Lower leg skin (tissue), 4 donors: ENCODE data around the gene CEP128. TPM values are rescaled to one million over a fixed set of nuclear protein-coding genes. Genes with fewer than 3 reads are reported as not detected.

Experiments used
- DNase-seq, 2 donors: peaks; one replicate each; pipeline ENCODE4 v3.0.0-alpha.2; 2019; ENCODE audit warnings: low spot score in 2 of 2
- H3K4me3 ChIP-seq: fragments of 200-600 bp; sonication (generic); 2 replicates; pipeline ENCODE4 v1.5.1; 2017; ENCODE audit warnings: mild to moderate bottlenecking, low read depth; ENCODE audit not compliant: poor library complexity, severe bottlenecking
- POLR2A ChIP-seq, 2 donors: fragments of 450-650 bp; IDR thresholded peaks; one replicate each; pipeline ENCODE4 v1.6.1; 2016 to 2017; ENCODE audit warnings: antibody characterized with exemption in 2 of 2, mild to moderate bottlenecking in 1 of 2, moderate library complexity in 1 of 2
- WGBS, 2 donors: methylation state at CpG; one replicate each; pipeline ENCODE4 v1.1.5; 2018; 5-methylcytosine and 5-hydroxymethylcytosine counted together
- intact Hi-C: fragments of 100-400 bp; cut with DNase I; formaldehyde crosslinking; loops from one replicate; pipeline ENCODE4 v1.15.0; 2023; ENCODE audit warnings: low total_unique reads
- total RNA-seq, 4 donors: library from RNA; depleted of rRNA; stranded (reverse); fragments of >200 nt; gene quantifications; one replicate each; pipeline ENCODE4 v1.1.0, GENCODE V29; 2016
- TF ChIP-seq, protein P1 (sequence below), 3 donors: fragments of 450-650 bp; IDR thresholded peaks; one replicate each; pipeline ENCODE4 v1.5.1; 2016; ENCODE audit warnings: antibody characterized with exemption in 3 of 3, mild to moderate bottlenecking in 3 of 3, moderate library complexity in 2 of 3

CEP128 gene
- total RNA-seq, 4 donors from 2014 or later: 5.9 to 10.5 (median 9.0) TPM

DNA sequence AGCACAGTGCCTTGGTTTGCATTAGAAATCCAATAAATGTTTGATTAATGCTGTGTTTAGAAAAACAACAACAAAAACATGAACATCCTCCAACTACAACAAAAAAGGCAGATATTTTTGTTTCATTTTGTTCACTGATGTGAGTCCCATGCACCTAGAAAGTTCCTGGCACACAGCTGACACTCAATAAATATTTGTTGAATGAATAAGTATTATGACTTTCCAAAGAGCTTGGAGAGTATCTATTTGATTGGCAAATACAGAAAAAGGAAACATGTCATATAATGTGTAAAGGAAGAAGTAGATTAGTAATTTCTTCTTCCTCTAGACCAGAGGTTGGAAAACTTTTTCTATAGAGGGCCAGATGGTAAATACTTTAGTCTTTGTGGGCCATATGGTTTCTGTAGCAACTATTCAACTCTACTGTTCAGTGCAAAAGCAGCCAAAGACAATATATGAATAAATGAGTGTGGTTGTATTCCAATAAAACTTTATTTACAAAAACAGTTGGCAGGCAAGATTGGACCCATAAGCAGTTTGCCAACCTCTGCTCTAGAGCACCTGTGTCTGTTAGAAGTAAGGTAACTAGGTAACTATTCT is 417.9 kb downstream of the CEP128 start:
- intact Hi-C loops: no loop called here
- no peak for TF ChIP-seq POLR2A (IDR thresholded peaks at IDR 0.05)
- TF ChIP-seq, protein P1, sequence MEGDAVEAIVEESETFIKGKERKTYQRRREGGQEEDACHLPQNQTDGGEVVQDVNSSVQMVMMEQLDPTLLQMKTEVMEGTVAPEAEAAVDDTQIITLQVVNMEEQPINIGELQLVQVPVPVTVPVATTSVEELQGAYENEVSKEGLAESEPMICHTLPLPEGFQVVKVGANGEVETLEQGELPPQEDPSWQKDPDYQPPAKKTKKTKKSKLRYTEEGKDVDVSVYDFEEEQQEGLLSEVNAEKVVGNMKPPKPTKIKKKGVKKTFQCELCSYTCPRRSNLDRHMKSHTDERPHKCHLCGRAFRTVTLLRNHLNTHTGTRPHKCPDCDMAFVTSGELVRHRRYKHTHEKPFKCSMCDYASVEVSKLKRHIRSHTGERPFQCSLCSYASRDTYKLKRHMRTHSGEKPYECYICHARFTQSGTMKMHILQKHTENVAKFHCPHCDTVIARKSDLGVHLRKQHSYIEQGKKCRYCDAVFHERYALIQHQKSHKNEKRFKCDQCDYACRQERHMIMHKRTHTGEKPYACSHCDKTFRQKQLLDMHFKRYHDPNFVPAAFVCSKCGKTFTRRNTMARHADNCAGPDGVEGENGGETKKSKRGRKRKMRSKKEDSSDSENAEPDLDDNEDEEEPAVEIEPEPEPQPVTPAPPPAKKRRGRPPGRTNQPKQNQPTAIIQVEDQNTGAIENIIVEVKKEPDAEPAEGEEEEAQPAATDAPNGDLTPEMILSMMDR (IDR thresholded peaks at IDR 0.05): no peak
- no peak for DNase-seq
- H3K4me3 ChIP-seq: no peak overlapping the region

DNA sequence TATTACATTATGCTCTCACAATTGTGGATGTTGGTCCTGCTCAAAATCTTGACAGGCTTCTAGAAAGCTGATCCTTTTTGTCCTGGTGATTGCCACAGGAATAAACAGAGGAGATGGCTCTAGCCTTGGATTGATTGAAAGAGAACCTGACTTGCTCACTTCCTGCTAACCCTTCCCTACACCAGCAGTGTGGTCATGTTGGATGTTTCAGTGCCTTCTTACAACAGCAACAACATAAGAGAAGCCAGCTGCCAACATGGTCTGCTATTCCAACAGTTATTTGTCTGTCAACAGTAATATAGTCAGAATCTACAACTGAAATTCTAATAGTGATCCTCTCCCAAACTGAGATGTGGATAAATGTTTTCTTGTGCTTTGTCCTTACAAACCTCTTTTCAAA is 418.6 kb downstream of the CEP128 start:
- H3K4me3 ChIP-seq: no peak overlapping the region
- DNase-seq: no peak
- TF ChIP-seq POLR2A (IDR thresholded peaks at IDR 0.05): no peak
- TF ChIP-seq, protein P1 (IDR thresholded peaks at IDR 0.05): no peak
- intact Hi-C loops: no loop called here

DNA sequence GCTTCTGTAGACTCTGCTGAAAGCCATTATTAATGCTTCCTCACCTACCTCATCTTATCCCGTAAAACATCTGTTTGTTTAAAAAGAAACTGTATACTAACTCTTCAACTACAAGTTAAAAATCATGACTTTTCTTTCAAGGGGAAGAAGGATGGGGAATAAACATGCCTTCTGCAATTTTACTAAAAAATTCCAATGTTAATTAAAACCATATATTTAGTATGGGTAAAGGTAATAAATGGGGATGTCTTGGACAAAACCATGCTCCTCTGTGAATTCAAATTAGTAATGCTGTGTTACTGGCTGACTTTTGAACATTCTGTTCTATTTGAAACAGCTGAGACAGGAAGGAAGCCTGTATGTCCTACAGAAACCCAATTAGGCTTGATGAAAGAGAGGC is 419.1 kb downstream of the CEP128 start:
- 83 to 84% methylated on average over 1 of the region's 1 CpG for WGBS, 2 donors
- no peak for TF ChIP-seq POLR2A (IDR thresholded peaks at IDR 0.05)
- TF ChIP-seq, protein P1 (IDR thresholded peaks at IDR 0.05): no peak
- intact Hi-C loops: no loop called here
- no peak for DNase-seq
- H3K4me3 ChIP-seq: no peak overlapping the region

DNA sequence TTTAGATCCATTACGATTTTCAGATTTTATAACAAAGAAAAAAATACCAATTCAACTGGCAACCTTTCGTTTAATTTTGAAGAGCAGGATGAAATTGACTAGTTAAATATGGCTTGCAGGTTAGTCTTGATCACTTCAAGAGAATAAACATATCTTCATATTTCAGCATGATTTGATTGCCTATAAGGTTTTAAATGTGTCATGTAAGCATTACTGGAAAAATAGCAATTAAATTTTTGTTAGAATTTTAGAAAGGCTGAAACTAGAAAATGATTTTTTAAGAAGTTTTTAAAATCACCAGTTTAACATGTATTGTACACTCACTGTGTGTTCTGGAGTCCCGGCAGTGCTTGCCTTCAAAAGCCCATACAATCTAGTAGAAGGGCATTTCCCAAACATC is 420.1 kb downstream of the CEP128 start:
- whole genome bisulfite sequencing, 2 donors: 94 to 100% methylated on average over 3 of the region's 3 CpGs
- no peak for DNase-seq
- no peak overlapping the region for H3K4me3 ChIP-seq
- TF ChIP-seq POLR2A (IDR thresholded peaks at IDR 0.05): no peak
- TF ChIP-seq, protein P1 (IDR thresholded peaks at IDR 0.05): no peak
- intact Hi-C loops: no loop called here

DNA sequence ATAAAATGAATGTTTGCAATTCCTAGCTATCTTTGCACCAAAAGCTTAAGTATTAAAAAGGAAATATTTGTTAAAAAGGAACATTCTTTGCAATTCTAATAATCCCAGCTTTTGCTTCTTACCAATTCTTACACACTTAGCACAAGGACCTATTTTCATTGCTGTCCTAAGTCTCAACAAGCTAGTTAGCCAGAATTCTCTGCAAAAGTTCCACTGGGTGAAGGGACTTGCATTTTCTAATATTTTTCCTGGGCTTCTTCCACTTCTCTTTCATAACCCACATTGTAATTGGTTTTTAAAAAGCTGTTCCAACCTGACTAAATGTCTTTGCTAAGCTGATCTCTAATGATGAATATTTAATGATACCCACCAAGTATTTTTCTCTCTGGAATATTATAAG is 422.5 kb downstream of the CEP128 start:
- DNase-seq: no peak
- TF ChIP-seq, protein P1 (IDR thresholded peaks at IDR 0.05): no peak
- no peak for TF ChIP-seq POLR2A (IDR thresholded peaks at IDR 0.05)
- H3K4me3 ChIP-seq: no peak overlapping the region
- intact Hi-C loops: no loop called here

DNA sequence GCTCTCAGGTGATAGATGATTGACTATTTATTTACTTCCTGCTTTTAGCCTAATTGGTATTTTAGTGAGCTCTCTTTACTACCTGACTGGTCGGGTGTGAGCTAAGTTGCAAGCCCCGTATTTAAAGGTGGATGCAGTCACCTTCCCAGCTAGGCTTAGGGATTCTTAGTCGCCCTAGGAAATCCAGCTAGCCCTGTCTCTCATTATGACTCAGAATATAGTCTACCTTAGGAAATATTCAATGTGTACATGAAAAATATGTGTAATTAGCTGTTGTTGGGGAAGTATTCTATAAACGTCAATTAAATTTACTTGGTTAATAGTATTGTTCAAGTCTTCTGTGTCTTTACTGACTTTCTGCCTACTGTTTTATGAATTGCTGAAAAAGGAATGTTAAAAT is 423.4 kb downstream of the CEP128 start:
- intact Hi-C loops: no loop called here
- 88 to 95% methylated on average over 4 of the region's 4 CpGs for WGBS, 2 donors
- H3K4me3 ChIP-seq: no peak overlapping the region
- DNase-seq: no peak
- TF ChIP-seq, protein P1 (IDR thresholded peaks at IDR 0.05): no peak
- TF ChIP-seq POLR2A (IDR thresholded peaks at IDR 0.05): no peak
